GM12874 (cell line): Measurements from ENCODE around the gene PPFIBP1.

Experiments
- CTCF ChIP-seq: IDR thresholded peaks from 2 replicates; pipeline ENCODE4 v1.5.1; 2011; ENCODE audit warnings: low read depth, mild to moderate bottlenecking, control low read depth, low read length, moderate library complexity; ENCODE audit not compliant: insufficient read depth

PPFIBP1 gene

GRCh38 chr12:27504507-27504906, 19.5 kb upstream of the PPFIBP1 start:
- no peak for TF ChIP-seq CTCF

- TF ChIP-seq CTCF, result no peak
These were observed 18.9 kb upstream of the PPFIBP1 start for GRCh38 chr12:27505109-27505508.

DNA sequence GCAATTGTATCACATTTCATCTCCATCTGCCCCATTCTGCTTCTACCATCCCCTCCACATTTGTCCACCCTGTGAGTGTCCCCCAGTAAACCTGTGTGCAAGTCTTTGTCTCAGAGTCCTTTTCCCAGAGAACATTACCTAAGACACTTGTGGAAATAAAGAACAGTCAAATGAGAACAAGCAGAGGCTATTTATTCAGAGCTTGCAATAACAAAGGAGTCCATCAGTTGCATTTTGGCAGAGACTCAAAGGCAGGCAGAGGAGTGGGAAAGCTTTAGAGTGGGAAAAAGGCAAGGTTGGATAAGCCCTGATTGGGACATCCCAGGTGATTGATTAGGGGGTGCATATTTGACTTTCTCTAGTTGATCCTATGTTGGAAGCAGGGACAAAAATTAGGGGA, 18.2 kb upstream of the PPFIBP1 start:
- TF ChIP-seq CTCF, result no peak

DNA sequence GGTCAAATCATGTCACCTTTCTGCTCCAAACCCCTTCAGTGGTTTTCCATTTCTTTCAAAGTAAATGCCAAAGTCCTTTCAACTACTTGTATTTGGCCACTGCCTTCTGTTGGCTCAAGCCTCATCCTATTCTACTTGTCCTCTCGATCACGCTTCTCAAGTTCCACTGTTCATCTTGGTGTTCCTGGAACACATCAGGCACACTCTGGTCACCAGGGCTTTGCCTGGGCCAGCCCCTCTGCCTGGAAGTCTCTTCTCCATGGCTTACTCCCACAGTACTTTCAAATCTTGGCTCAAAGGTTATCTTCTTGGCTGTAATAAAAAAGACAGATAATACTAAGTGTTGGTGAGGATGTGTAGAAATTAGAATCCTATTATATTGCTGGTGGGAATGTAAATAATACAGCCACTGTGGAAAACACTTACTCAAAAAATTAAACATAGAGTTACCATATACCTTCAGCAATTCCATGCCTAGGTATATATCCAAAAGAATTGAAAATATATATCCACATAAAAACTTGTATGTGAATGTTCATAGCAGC, 17.3 kb upstream of the PPFIBP1 start:
- TF ChIP-seq CTCF, result no peak

DNA sequence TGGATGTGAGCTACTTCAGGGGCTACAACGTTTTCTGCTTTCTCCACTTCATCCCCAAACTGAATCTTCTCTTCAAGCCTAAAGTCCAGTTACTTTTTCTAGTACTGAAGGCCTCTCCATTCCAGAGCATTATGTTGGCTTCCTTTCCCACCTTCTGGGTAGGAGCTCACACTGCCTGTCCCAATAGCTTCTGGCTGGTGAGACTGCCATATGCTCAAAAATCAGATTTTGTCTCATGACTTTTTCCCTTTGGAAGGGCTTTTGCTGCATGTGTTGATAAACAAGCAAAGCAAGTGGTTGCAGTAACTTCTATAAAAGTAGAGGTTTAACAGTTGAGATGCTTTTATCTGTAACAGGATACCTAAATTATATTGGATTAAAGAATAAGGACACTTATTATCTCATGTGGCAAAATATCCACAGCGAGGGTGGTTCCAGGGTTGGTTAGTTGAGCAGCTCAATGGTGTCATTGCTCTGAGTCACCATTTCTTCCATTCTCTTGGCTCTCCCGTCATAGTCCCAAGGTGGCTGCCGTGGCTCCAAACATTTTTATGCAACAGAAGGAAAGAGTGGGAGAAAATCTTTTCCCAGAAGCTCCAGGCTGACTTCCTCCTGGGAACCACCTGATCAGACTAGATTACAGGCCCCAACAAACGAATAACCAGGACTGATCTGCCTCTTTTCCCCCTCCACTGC, 15.1 kb upstream of the PPFIBP1 start:
- TF ChIP-seq CTCF, result no peak

DNA sequence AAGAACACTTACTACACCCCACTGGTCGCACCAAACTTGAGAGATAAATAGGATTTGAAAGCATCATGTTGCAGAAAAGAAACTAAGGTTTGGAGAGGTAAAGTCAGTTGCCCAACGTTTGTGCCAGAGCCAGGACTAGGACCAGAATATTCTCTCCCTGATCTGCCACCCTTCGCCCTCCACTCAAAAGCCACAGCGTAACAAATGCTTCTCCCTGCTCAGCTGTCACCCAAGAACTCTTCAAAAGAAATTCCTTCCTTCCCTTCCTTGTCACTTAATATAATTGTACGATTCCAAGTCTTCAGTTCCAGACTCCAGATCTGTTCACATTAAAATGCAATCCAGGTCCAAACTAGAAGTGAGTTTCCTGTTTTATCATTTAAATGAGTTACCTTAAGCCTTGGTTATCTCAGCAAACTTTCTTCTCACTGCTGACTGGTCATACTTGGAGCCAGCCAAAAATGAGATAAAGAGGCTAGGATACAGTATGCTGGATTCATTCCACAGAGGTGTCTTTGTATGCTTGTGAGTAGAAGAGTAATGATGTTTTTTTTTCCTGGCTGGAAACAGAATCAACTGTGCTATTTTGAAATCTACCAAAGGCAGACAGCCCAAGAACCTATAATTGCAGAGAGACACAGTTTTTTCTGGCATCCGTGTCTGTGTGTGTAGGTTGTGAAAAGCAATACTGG, 12.8 kb upstream of the PPFIBP1 start:
- no peak for TF ChIP-seq CTCF

DNA sequence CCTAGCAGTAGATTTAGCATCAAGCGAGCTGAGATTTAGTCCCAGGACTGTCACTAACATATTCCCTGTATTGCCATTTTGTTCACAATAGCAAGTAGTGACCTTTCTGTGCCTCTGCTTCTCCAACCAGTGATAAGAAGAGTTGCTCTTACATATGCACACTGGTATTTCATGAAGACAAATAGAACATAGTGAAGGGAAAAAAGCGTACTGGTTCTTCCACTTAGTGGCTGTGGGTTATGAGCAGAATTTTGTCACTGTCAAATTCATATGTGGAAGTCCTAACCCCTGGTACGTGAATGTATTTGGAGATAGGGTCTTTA, 12.3 kb upstream of the PPFIBP1 start:
- no peak for TF ChIP-seq CTCF
